Measurements from ENCODE around the gene SYTL5. TPM values are rescaled to one million over a fixed set of nuclear protein-coding genes. Genes with fewer than 3 reads are reported as not detected.

SYTL5 gene
- total RNA-seq, 1 donor from 2014 or later, result 2.4 TPM

- DNase-seq (ENCODE audit: low read depth), result no peak
Observed at GRCh38 chrX:38089173-38089982, 83.0 kb downstream of the SYTL5 start.

GRCh38 chrX:38095971-38096529 lies 89.7 kb downstream of the SYTL5 start:
- peak; percentile 46 for DNase-seq (ENCODE audit: low read depth)

GRCh38 chrX:38099688-38100087 lies 93.3 kb downstream of the SYTL5 start:
- DNase-seq (ENCODE audit: low read depth), result no peak

DNA sequence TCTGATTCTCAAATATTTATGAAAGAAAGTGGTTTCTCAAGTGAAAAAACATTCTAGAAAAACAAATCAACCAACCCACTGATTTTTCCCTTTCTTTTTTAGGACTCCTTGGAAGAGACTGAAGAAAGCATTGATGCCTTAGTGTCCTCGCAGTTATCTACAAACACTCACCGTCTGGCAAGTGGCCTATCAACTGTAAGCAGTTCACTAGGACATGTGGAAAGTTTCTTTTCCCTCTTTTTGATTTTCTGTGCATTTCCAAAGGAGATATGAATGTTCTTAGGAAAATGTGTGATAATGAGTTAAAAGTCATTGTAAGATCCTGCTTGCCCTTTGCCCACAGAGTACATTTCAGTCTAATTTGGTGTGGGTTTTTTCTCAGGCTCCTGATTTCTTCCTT lies 95.9 kb downstream of the SYTL5 start:
- no peak for DNase-seq (ENCODE audit: low read depth)

GRCh38 chrX:38102875-38103274 lies 96.5 kb downstream of the SYTL5 start:
- DNase-seq (ENCODE audit: low read depth), result peak; percentile 21

GRCh38 chrX:38103857-38104812 lies 97.8 kb downstream of the SYTL5 start:
- no peak for DNase-seq (ENCODE audit: low read depth)

DNA sequence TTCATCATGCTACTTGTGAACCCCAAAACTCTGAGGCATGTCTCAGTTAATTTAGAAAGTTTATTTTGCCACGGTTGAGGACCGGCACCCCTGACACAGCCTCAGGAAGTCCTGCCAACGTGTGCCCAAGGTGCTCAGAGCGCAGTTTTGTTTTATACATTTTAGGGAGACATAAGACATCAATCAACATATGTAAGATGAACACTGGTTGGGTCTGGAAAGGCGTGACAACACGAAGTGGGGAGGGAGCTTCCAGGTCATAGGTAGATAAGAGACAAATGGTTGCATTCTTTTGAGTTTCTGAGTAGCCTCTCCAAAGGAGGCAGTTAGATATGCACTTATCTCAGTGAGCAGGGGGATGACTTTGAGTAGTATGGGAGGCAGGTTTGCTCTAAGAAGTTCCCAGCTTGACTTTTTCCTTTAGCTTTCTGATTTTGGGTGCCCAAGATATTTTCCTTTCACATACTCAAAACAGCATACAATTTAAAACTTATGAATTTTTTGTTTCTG lies 98.9 kb downstream of the SYTL5 start:
- DNase-seq (ENCODE audit: low read depth), result no peak

DNA sequence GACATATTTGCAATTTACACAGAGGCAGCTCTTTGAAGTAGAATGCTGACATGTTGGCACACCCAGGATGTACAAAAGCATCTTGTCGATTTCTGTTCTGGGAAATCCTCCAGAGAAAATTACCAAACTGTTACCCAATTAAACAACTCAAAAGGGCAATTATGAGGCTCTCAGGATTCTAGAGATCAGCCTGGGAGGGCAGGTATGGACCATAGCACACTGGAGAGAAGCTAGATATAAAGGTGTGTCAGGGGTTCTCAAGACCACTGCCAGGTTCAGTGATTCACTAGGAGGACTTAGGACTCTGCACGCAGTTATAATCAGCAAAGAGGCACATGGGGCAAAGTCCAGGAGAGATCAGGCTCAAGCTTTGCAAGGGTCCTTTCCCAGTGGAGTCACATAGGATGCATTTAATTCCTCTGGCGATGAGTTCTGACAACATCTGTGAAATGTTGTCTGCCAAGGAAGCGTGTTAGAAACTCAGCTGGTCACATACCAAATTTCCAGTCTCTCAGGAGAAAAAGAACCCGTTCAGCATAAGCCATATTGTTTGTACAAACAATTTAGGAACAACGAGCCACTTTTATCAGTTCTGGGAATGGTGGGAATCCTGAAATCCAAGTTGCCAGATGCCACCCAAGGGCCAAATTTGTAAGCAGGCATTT lies 100.8 kb downstream of the SYTL5 start:
- no peak for DNase-seq (ENCODE audit: low read depth)

DNA sequence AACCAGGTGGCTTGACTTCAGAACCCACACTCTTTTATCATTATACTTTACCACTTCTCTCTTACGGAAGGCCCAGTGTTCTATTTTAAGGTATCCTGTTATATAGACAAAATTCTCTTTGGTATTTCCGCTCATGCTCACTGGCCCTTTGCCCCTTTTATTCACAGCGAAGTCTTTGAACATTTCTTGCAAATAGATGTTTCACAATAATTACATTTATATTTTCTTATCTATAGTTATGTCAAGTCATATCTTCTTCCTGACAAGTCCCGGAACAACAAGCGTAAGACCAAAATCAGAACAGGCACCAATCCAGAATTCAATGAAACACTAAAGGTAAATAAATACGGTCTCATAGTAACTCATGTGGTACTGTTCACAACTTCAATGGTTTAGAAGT lies 102.0 kb downstream of the SYTL5 start:
- DNase-seq (ENCODE audit: low read depth), result no peak

- no peak for DNase-seq (ENCODE audit: low read depth)
Observed at GRCh38 chrX:38109042-38109898, 102.9 kb downstream of the SYTL5 start.

- no peak for DNase-seq (ENCODE audit: low read depth)
Observed at GRCh38 chrX:38110231-38110630, 103.9 kb downstream of the SYTL5 start.

DNA sequence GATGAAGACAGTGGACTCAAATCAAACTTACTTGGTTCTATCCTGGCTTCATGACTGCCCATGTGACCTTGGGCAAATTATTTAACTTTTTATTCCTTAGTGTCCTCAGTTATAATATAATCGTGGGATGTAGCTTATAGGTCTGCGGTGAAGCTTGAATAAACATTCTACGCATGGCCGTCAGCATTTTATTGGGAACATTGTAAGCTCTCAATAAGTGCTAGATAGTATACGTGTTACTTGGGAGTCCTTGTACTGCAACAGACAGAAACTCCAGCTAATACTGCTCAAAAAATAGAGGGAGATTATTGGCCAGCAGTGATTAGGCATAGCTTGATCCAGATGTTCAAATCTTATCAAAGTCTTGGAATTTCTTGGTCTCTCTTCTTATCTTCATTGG lies 104.8 kb downstream of the SYTL5 start:
- no peak for DNase-seq (ENCODE audit: low read depth)

- no peak for DNase-seq (ENCODE audit: low read depth)
Observed at GRCh38 chrX:38112566-38112965, 106.2 kb downstream of the SYTL5 start.

- no peak for DNase-seq (ENCODE audit: low read depth)
Observed at GRCh38 chrX:38116706-38117105, 110.4 kb downstream of the SYTL5 start.

DNA sequence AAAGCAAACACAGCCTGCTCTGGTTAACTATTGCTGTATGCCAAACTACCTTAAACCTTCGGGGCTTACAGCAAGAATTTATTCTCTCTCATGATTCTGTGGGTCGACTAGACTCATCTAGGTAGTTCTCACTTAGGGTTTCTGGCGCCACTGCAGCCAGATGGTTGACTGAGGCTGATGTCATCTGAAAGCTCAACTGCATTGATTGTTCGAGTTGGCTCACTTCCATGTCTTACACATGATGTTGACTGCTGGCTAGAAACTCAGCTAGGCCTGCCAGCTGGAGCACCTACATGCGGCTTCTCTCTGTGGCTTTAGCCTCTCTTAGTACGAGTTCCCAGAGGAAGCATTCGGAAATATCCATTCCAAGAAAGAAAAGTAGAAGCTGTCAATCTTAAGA lies 111.1 kb downstream of the SYTL5 start:
- DNase-seq (ENCODE audit: low read depth), result no peak

DNA sequence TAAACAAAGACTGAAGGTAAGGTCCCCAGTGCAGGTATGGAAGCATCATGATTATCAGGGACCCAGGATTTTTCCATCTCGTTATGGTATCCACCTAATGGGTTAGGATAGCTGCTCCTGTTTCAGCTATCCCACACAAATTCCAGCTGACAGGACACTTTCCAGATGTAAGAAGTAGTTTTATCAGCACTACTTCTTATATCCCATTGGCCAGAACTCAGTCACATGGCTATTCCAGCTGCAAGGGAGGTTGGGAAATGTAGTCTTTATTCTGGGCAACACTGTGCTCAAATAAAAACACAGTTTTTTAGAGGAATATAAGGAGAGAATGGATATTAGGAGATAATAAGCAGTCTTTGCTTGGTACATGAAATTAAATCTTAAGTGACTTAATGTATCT lies 117.6 kb downstream of the SYTL5 start:
- no peak for DNase-seq (ENCODE audit: low read depth)

- no peak for DNase-seq (ENCODE audit: low read depth)
Observed at GRCh38 chrX:38126179-38126578, 119.8 kb downstream of the SYTL5 start.

- DNase-seq (ENCODE audit: low read depth), result no peak
Observed at GRCh38 chrX:38127961-38128360, 121.6 kb downstream of the SYTL5 start.

DNA sequence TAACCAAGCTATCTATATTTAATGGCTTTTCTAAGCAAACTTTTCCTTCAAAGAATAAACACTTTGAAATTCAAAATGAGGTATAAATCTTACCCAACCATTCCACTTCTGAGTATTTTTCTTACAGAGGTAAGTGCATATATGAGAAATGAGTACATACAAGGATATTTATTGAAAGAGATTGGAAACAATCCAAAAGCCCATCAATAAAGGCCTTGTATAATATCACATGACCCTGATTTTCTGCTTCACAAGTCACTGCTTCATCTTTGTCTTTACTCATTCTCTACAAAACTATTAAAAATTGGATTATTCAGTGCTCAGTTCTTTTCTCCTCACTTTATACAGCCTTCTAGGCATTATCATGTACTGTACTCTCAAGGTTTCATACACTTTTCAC lies 123.0 kb downstream of the SYTL5 start:
- DNase-seq (ENCODE audit: low read depth), result no peak

DNA sequence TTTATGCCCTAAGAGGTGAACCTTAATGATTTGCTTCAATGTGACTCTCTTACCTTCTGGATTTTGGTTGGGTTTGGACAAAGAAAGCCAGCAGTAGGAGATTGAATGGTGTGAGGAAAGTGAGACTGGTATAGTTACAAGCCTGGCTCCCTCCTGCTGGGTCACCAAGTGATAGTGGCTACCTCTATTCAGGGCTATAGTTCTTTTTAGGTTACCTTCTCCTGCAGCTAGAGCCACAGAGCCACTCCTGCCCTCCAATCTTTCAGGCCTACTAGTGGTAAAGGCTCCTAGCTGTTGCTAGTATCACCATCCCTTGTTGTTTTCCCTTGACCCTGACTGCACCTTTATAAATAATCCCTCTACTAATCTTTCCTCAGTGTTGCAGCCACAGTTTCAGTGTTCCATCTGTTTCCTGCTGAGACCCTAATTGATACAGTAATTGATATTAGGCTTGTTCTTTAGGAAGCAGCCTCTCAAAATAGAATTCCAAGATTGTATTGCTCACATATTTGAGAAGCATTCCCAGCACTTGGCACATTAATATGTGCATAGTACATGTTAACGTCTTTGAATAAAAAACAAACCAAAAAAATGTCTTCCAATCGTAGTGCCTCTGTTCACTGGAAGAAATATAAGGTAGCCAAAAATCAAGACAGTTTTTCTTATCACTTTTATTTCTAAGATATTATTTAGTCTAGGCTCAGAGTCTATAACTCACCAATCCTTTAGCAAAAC lies 132.0 kb downstream of the SYTL5 start:
- no peak for DNase-seq (ENCODE audit: low read depth)
